OCI-LY7 (cell line): ENCODE measurements around the gene MDFIC.

Experiments
- CTCF ChIP-seq: fragments of 200-600 bp; sonication (generic); conservative IDR thresholded peaks from 2 replicates; pipeline ENCODE4 v1.5.1; 2014; ENCODE audit warnings: mild to moderate bottlenecking, antibody characterized with exemption, low read length, moderate library complexity, mixed read lengths
- EZH2phosphoT487 ChIP-seq: fragments of 200-600 bp; sonication (generic); IDR thresholded peaks from 2 replicates; pipeline ENCODE4 v1.6.1; 2018; ENCODE audit warnings: low read depth, borderline replicate concordance, mild to moderate bottlenecking, mixed run types, antibody characterized with exemption, low read length, moderate library complexity, mixed read lengths

GRCh38 chr7:115034515-115034914 lies 112.6 kb downstream of the MDFIC start:
- TF ChIP-seq CTCF: no peak
- TF ChIP-seq EZH2phosphoT487: no peak
